Gastrocnemius medialis (tissue), 4 donors: ENCODE data around the gene PSMC2. TPM values are rescaled to one million over a fixed set of nuclear protein-coding genes. Genes with fewer than 3 reads are reported as not detected.

ENCODE experiments used
- ATAC-seq, 2 donors: fragments of 150-250 bp; one replicate each; pipeline ENCODE4 v1.9.1; 2016
- DNase-seq, 2 donors: peaks; one replicate each; pipeline ENCODE4 v3.0.0-alpha.2; 2019
- H3K27ac ChIP-seq, 4 donors: fragments of 200-600 bp; sonication (generic); 1 replicate in 1 of 4; 2 replicates in 3 of 4; pipeline ENCODE4 v1.5.1; 2016 to 2018; ENCODE audit warnings: mild to moderate bottlenecking in 2 of 4, moderate library complexity in 1 of 4
- H3K27me3 ChIP-seq, 3 donors: fragments of 200-600 bp; sonication (generic) in 2 of 3; 1 replicate in 1 of 3; 2 replicates in 2 of 3; pipeline versions ENCODE4 v1.5.1 to v1.6.0; 2016 to 2019; ENCODE audit warnings: mild to moderate bottlenecking in 1 of 3, moderate library complexity in 1 of 3
- H3K36me3 ChIP-seq, 2 donors: fragments of 200-600 bp; sonication (generic) in 1 of 2; one replicate each; pipeline ENCODE4 v1.5.1; 2017 to 2018
- H3K4me1 ChIP-seq, 2 donors: fragments of 200-600 bp; sonication (generic) in 1 of 2; one replicate each; pipeline ENCODE4 v1.5.1; 2016 to 2017; ENCODE audit warnings: mild to moderate bottlenecking in 2 of 2
- H3K4me3 ChIP-seq, 4 donors: fragments of 200-600 bp; sonication (generic) in 3 of 4; 1 replicate in 1 of 4; 2 replicates in 3 of 4; pipeline ENCODE4 v1.5.1; 2016 to 2019; ENCODE audit warnings: mild to moderate bottlenecking in 2 of 4
- H3K9me3 ChIP-seq, 3 donors: fragments of 200-600 bp; sonication (generic) in 2 of 3; 1 replicate in 1 of 3; 2 replicates in 2 of 3; pipeline ENCODE4 v1.5.1; 2016 to 2019
- CTCF ChIP-seq, 5 experiments: fragments of 450-650 bp in 3 of 5; fragments of 200-600 bp in 2 of 5; sonication (generic) in 2 of 5; IDR thresholded peaks in 4 of 5; conservative IDR thresholded peaks in 1 of 5; 1 replicate in 4 of 5; 2 replicates in 1 of 5; pipeline ENCODE4 v1.5.1; 2016 to 2019; ENCODE audit warnings: antibody characterized with exemption in 5 of 5, mild to moderate bottlenecking in 3 of 5, moderate library complexity in 3 of 5
- POLR2A ChIP-seq, 2 donors: fragments of 450-650 bp; IDR thresholded peaks; one replicate each; pipeline ENCODE4 v1.6.1; 2017; ENCODE audit warnings: antibody characterized with exemption in 2 of 2, mild to moderate bottlenecking in 2 of 2, moderate library complexity in 2 of 2
- in situ Hi-C, 4 donors: fragments of 200-750 bp; cut with MboI; loops; one replicate each; pipeline versions ENCODE4 v1.15.0 to v1.8.0; 2017; ENCODE audit warnings: low sequenced_read_pairs in 4 of 4
- intact Hi-C: fragments of 100-400 bp; cut with DNase I; formaldehyde crosslinking; loops from one replicate; pipeline ENCODE4 v1.15.1; 2023; ENCODE audit warnings: low total_unique reads
- total RNA-seq, 4 donors: library from RNA; depleted of rRNA; stranded (reverse); fragments of >200 nt; gene quantifications; one replicate each; pipeline versions ENCODE4 v1.1.0 to v1.2.3, GENCODE V29; 2016

Gene PSMC2
- total RNA-seq, 4 donors from 2014 or later = 258 to 342 (median 274) TPM

GRCh38 chr7:103379270-103379975 is 32.0 kb downstream of the PSMC2 start:
- ATAC-seq = no peak
- H3K27me3 ChIP-seq = no peaks in the 10 kb centered on the region
- TF ChIP-seq CTCF (IDR thresholded peaks at IDR 0.05 in 4 of 5, conservative IDR thresholded peaks at IDR 0.05 in 1 of 5) = no peak
- TF ChIP-seq POLR2A (IDR thresholded peaks at IDR 0.05) = no peak
- H3K4me3 ChIP-seq = no peak overlapping the region
- H3K36me3 ChIP-seq = no peaks in the 10 kb centered on the region
- H3K9me3 ChIP-seq = no peaks in the 10 kb centered on the region
- H3K4me1 ChIP-seq = no peaks in the 10 kb centered on the region
- in situ Hi-C loops = no loop called here
- intact Hi-C loops = no loop called here
- no peak overlapping the region for H3K27ac ChIP-seq
- no peak for DNase-seq

- no peaks in the 10 kb centered on the region for H3K4me1 ChIP-seq
- no peaks in the 10 kb centered on the region for H3K9me3 ChIP-seq
- H3K4me3 ChIP-seq = no peak overlapping the region
- in situ Hi-C loops (no loop called here), intact Hi-C loops (no loop called here)
- DNase-seq (no peak), ATAC-seq (no peak)
- no peaks in the 10 kb centered on the region for H3K27me3 ChIP-seq
- no peaks in the 10 kb centered on the region for H3K36me3 ChIP-seq
- TF ChIP-seq POLR2A (IDR thresholded peaks at IDR 0.05) = no peak
- no peak overlapping the region for H3K27ac ChIP-seq
These were observed 33.1 kb downstream of the PSMC2 start for GRCh38 chr7:103380395-103381191.

- Histone ChIP-seq H3K36me3 (no peaks in the 10 kb centered on the region), H3K4me3 (no peak overlapping the region), H3K4me1 (no peaks in the 10 kb centered on the region), H3K27me3 (no peaks in the 10 kb centered on the region), H3K9me3 (no peaks in the 10 kb centered on the region), H3K27ac (no peak overlapping the region)
- intact Hi-C loops = no loop called here
- DNase-seq = no peak
- in situ Hi-C loops = no loop called here
- ATAC-seq = no peak
- no peak for TF ChIP-seq CTCF (IDR thresholded peaks at IDR 0.05 in 4 of 5, conservative IDR thresholded peaks at IDR 0.05 in 1 of 5)
- TF ChIP-seq POLR2A (IDR thresholded peaks at IDR 0.05) = no peak
These were observed 34.0 kb downstream of the PSMC2 start for GRCh38 chr7:103381280-103382031.

- DNase-seq = no peak
- Histone ChIP-seq H3K4me3 (no peak overlapping the region), H3K4me1 (no peaks in the 10 kb centered on the region), H3K9me3 (no peaks in the 10 kb centered on the region), H3K27ac (no peak overlapping the region), H3K27me3 (no peaks in the 10 kb centered on the region), H3K36me3 (no peaks in the 10 kb centered on the region)
- TF ChIP-seq POLR2A (IDR thresholded peaks at IDR 0.05) (no peak), CTCF (IDR thresholded peaks at IDR 0.05 in 4 of 5, conservative IDR thresholded peaks at IDR 0.05 in 1 of 5) (no peak)
- ATAC-seq = no peak
- in situ Hi-C loops (no loop called here), intact Hi-C loops (no loop called here)
These were observed 34.6 kb downstream of the PSMC2 start for GRCh38 chr7:103382032-103382402.

GRCh38 chr7:103387242-103387641 is 39.8 kb downstream of the PSMC2 start:
- DNase-seq (no peak), ATAC-seq (no peak)
- H3K4me1 ChIP-seq = no peaks in the 10 kb centered on the region
- no peaks in the 10 kb centered on the region for H3K36me3 ChIP-seq
- in situ Hi-C loops = no loop called here
- H3K9me3 ChIP-seq = no peaks in the 10 kb centered on the region
- H3K27ac ChIP-seq = no peak overlapping the region
- H3K27me3 ChIP-seq = no peaks in the 10 kb centered on the region
- H3K4me3 ChIP-seq = no peak overlapping the region
- no peak for TF ChIP-seq POLR2A (IDR thresholded peaks at IDR 0.05)
- TF ChIP-seq CTCF (IDR thresholded peaks at IDR 0.05 in 4 of 5, conservative IDR thresholded peaks at IDR 0.05 in 1 of 5) = no peak
- intact Hi-C loops = no loop called here
